ENCODE data around the gene CMYA5. TPM values are rescaled to one million over a fixed set of nuclear protein-coding genes. Genes with fewer than 3 reads are reported as not detected.
"Not testable (repeated sequence)": the region's sequence is repeated elsewhere in the genome, so short reads cannot be mapped to it uniquely, and the experiment has no call there.

The CMYA5 gene
- total RNA-seq, 2 experiments from 2014 or later: 0.20 to 0.22 TPM

GRCh38 chr5:79666758-79667157 lies 22.9 kb upstream of the CMYA5 start:
- Mint-ChIP-seq H3K4me3 (no peak overlapping the region), H3K36me3 (ENCODE audit: low read depth) (peaks cover 75% of the 10 kb centered on the region), H3K27me3 (no peaks in the 10 kb centered on the region), H3K27ac (no peak overlapping the region), H3K4me1 (ENCODE audit: low read depth) (peaks cover 3% of the 10 kb centered on the region), H3K9me3 (peaks cover 6% of the 10 kb centered on the region)
- intact Hi-C loops (cut with DNase I, micrococcal nuclease): no loop called here
- TF ChIP-seq CTCF (IDR thresholded peaks at IDR 0.05): no peak
- CTCF ChIA-PET: no interaction called here
- Histone ChIP-seq H3K36me3 (ENCODE audit: insufficient read depth, low read length) (peaks cover 24% of the 10 kb centered on the region), H3K4me3 (ENCODE audit: low read length) (no peak overlapping the region), H3K27ac (ENCODE audit: low read depth in 1 of 2, low read length in 2 of 2) (no peak overlapping the region), H3K9me3 (ENCODE audit: control insufficient read depth in 1 of 2, insufficient read depth in 1 of 2, low read length in 2 of 2) (no peaks in the 10 kb centered on the region), H3K27me3 (ENCODE audit: control insufficient read depth in 1 of 2, insufficient read depth in 2 of 2, low read length in 2 of 2) (no peaks in the 10 kb centered on the region), H3K4me1 (ENCODE audit: insufficient read depth, low read length) (no peaks in the 10 kb centered on the region)
- ATAC-seq (ENCODE audit: poor library complexity) (no peak), DNase-seq (no peak)
- POLR2A ChIA-PET: no interaction called here

GRCh38 chr5:79672392-79672791 lies 17.2 kb upstream of the CMYA5 start:
- ATAC-seq (ENCODE audit: poor library complexity) (no peak), DNase-seq (no peak)
- Mint-ChIP-seq H3K27me3 (no peaks in the 10 kb centered on the region), H3K27ac (no peak overlapping the region), H3K4me3 (no peak overlapping the region), H3K9me3 (no peaks in the 10 kb centered on the region), H3K4me1 (ENCODE audit: low read depth) (peaks cover 14% of the 10 kb centered on the region), H3K36me3 (ENCODE audit: low read depth) (peaks cover 79% of the 10 kb centered on the region)
- Histone ChIP-seq H3K9me3 (ENCODE audit: control insufficient read depth in 1 of 2, insufficient read depth in 1 of 2, low read length in 2 of 2) (no peaks in the 10 kb centered on the region), H3K4me1 (ENCODE audit: insufficient read depth, low read length) (no peaks in the 10 kb centered on the region), H3K27ac (ENCODE audit: low read depth in 1 of 2, low read length in 2 of 2) (no peak overlapping the region), H3K4me3 (ENCODE audit: low read length) (no peak overlapping the region), H3K27me3 (ENCODE audit: control insufficient read depth in 1 of 2, insufficient read depth in 2 of 2, low read length in 2 of 2) (no peaks in the 10 kb centered on the region), H3K36me3 (ENCODE audit: insufficient read depth, low read length) (peaks cover 55% of the 10 kb centered on the region)
- CTCF ChIA-PET: no interaction called here
- intact Hi-C loops (cut with DNase I, micrococcal nuclease): no loop called here
- TF ChIP-seq CTCF (IDR thresholded peaks at IDR 0.05): no peak
- POLR2A ChIA-PET: no interaction called here

GRCh38 chr5:79676354-79676753 lies 13.3 kb upstream of the CMYA5 start:
- DNase-seq; CTCF ChIA-PET; intact Hi-C loops (cut with DNase I, micrococcal nuclease); H3K9me3 ChIP-seq (ENCODE audit: control insufficient read depth in 1 of 2, insufficient read depth in 1 of 2, low read length in 2 of 2); H3K9me3 Mint-ChIP-seq; H3K4me3 Mint-ChIP-seq; H3K27me3 Mint-ChIP-seq; H3K4me1 ChIP-seq (ENCODE audit: insufficient read depth, low read length); POLR2A ChIA-PET; H3K4me3 ChIP-seq (ENCODE audit: low read length); ATAC-seq (ENCODE audit: poor library complexity); H3K27ac Mint-ChIP-seq; H3K27me3 ChIP-seq (ENCODE audit: control insufficient read depth in 1 of 2, insufficient read depth in 2 of 2, low read length in 2 of 2); H3K27ac ChIP-seq (ENCODE audit: low read depth in 1 of 2, low read length in 2 of 2): not testable (repeated sequence)
- peaks cover 11% of the 10 kb centered on the region for H3K4me1 Mint-ChIP-seq (ENCODE audit: low read depth)
- peaks cover 79% of the 10 kb centered on the region for H3K36me3 Mint-ChIP-seq (ENCODE audit: low read depth)
- peaks cover 36% of the 10 kb centered on the region for H3K36me3 ChIP-seq (ENCODE audit: insufficient read depth, low read length)

GRCh38 chr5:79682102-79682501 lies 7.5 kb upstream of the CMYA5 start:
- H3K9me3 Mint-ChIP-seq; H3K27ac Mint-ChIP-seq; H3K4me1 Mint-ChIP-seq (ENCODE audit: low read depth); POLR2A ChIA-PET; DNase-seq; H3K27me3 ChIP-seq (ENCODE audit: control insufficient read depth in 1 of 2, insufficient read depth in 2 of 2, low read length in 2 of 2); H3K4me3 Mint-ChIP-seq; intact Hi-C loops (cut with DNase I, micrococcal nuclease); H3K4me3 ChIP-seq (ENCODE audit: low read length); H3K4me1 ChIP-seq (ENCODE audit: insufficient read depth, low read length); H3K27ac ChIP-seq (ENCODE audit: low read depth in 1 of 2, low read length in 2 of 2); ATAC-seq (ENCODE audit: poor library complexity); H3K27me3 Mint-ChIP-seq; H3K9me3 ChIP-seq (ENCODE audit: control insufficient read depth in 1 of 2, insufficient read depth in 1 of 2, low read length in 2 of 2): not testable (repeated sequence)
- CTCF ChIA-PET: interaction anchor here (0.7 kb wide), 1 partner anchor 78 kb away, joined by 3 read pairs; no protein-coding TSS in a partner anchor
- H3K36me3 ChIP-seq (ENCODE audit: insufficient read depth, low read length): peaks cover 48% of the 10 kb centered on the region
- H3K36me3 Mint-ChIP-seq (ENCODE audit: low read depth): peaks cover 86% of the 10 kb centered on the region
